Dermis blood vessel endothelial cell (primary cell): ENCODE results near the gene CCNQ. TPM values are rescaled to one million over a fixed set of nuclear protein-coding genes. Genes with fewer than 3 reads are reported as not detected.

Experiments used
- total RNA-seq: library from RNA; depleted of rRNA; stranded (reverse); fragments of >200 nt; gene quantifications from 2 replicates; pipeline ENCODE4 v1.2.3, GENCODE V29; 2014

The CCNQ gene
- total RNA-seq, 1 donor from 2014 or later: 42.4 TPM

Other genes with a start within 250 kb of the CCNQ start
- not detected in 2 replicates for gene PNMA6E, start 197.8 kb downstream of the CCNQ start, total RNA-seq
- gene ZFP92, start 187.7 kb downstream of the CCNQ start, total RNA-seq: 0.51 and 0.70 TPM in 2 replicates
- gene TREX2, start 153.1 kb downstream of the CCNQ start, total RNA-seq: 0.19 and 4.1 TPM in 2 replicates
- gene HAUS7, start 128.6 kb downstream of the CCNQ start, total RNA-seq: 14.5 and 21.5 TPM in 2 replicates
- 27.4 and 53.9 TPM in 2 replicates for gene BGN, start 104.2 kb downstream of the CCNQ start, total RNA-seq
- gene ATP2B3, start 81.5 kb downstream of the CCNQ start, total RNA-seq: under 0.01 TPM in 1 of 2 replicates, not detected in the other
- 0.05 and 0.17 TPM in 2 replicates for gene DUSP9, start 48.1 kb upstream of the CCNQ start, total RNA-seq
- gene PNCK, start 74.7 kb upstream of the CCNQ start, total RNA-seq: not detected in 2 replicates
- gene SLC6A8, start 88.8 kb upstream of the CCNQ start, total RNA-seq: 3.3 and 4.6 TPM in 2 replicates
- 303 and 321 TPM in 2 replicates for gene BCAP31, start 125.2 kb upstream of the CCNQ start, total RNA-seq
- gene ABCD1, start 125.7 kb upstream of the CCNQ start, total RNA-seq: 10.0 and 16.6 TPM in 2 replicates
- 5.1 and 14.1 TPM in 2 replicates for gene PLXNB3, start 165.1 kb upstream of the CCNQ start, total RNA-seq
- under 0.01 and 0.05 TPM in 2 replicates for gene SRPK3, start 181.9 kb upstream of the CCNQ start, total RNA-seq
- gene IDH3G, start 195.2 kb upstream of the CCNQ start, total RNA-seq: 35.1 and 63.9 TPM in 2 replicates
- 75.9 and 143 TPM in 2 replicates for gene SSR4, start 195.5 kb upstream of the CCNQ start, total RNA-seq
- gene PDZD4, start 231.4 kb upstream of the CCNQ start, total RNA-seq: 0.23 and 0.68 TPM in 2 replicates